ENCODE results near the gene ST14. TPM values are rescaled to one million over a fixed set of nuclear protein-coding genes. Genes with fewer than 3 reads are reported as not detected.

ST14 gene
- polyA plus RNA-seq, 3 donors = 13.3 to 36.0 (median 23.6) TPM

GRCh38 chr11:130180896-130181294 is 21.3 kb downstream of the ST14 start:
- H3K36me3 ChIP-seq (replicated peaks in 1 of 2; ENCODE audit: control insufficient read depth in 1 of 2, insufficient read depth in 2 of 2, low read length in 2 of 2) = no peaks in the 10 kb centered on the region
- peak overlapping the region; percentile 29 to 63 for H3K27ac ChIP-seq (ENCODE audit: low read depth in 1 of 2, low read length in 2 of 2)
- Mint-ChIP-seq H3K4me3 (no peak overlapping the region), H3K27ac (peak overlapping the region in 6 of 7 donors; percentile 21 to 94 (median 74)), H3K36me3 (peaks cover 10 to 18% of the 10 kb centered on the region in 2 donors), H3K9me3 (peaks cover 0 to 6% (median 2%) of the 10 kb centered on the region in 7 donors), H3K4me1 (peaks cover 47% of the 10 kb centered on the region), H3K27me3 (ENCODE audit: low read depth in 3 of 3) (no peaks in the 10 kb centered on the region)
- H3K4me3 ChIP-seq (replicated peaks in 1 of 3; ENCODE audit: low read depth in 2 of 3, low read length in 3 of 3) = no peak overlapping the region
- TF ChIP-seq, protein P1, sequence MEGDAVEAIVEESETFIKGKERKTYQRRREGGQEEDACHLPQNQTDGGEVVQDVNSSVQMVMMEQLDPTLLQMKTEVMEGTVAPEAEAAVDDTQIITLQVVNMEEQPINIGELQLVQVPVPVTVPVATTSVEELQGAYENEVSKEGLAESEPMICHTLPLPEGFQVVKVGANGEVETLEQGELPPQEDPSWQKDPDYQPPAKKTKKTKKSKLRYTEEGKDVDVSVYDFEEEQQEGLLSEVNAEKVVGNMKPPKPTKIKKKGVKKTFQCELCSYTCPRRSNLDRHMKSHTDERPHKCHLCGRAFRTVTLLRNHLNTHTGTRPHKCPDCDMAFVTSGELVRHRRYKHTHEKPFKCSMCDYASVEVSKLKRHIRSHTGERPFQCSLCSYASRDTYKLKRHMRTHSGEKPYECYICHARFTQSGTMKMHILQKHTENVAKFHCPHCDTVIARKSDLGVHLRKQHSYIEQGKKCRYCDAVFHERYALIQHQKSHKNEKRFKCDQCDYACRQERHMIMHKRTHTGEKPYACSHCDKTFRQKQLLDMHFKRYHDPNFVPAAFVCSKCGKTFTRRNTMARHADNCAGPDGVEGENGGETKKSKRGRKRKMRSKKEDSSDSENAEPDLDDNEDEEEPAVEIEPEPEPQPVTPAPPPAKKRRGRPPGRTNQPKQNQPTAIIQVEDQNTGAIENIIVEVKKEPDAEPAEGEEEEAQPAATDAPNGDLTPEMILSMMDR (IDR thresholded peaks at IDR 0.05) = no peak
- no peak overlapping the region for H3K4me2 ChIP-seq (replicated peaks; ENCODE audit: extremely low read depth, low read length, poor library complexity, severe bottlenecking)
- H3K9ac ChIP-seq (ENCODE audit: insufficient read depth, low read length, poor library complexity, severe bottlenecking) = no peak overlapping the region
- H4K20me1 ChIP-seq (ENCODE audit: insufficient read depth, low read length) = peaks cover 30% of the 10 kb centered on the region
- H3K9me3 ChIP-seq (replicated peaks in 1 of 2; ENCODE audit: control insufficient read depth in 1 of 2, insufficient read depth in 1 of 2, low read length in 2 of 2) = no peaks in the 10 kb centered on the region
- intact Hi-C loops (cut with micrococcal nuclease) = no loop called here
- 100% methylated on average over 4 of the region's 8 CpGs for WGBS (ENCODE audit: insufficient coverage)
- H3K4me1 ChIP-seq (ENCODE audit: control insufficient read depth in 1 of 2, insufficient read depth in 2 of 2, low read length in 2 of 2) = peaks cover 37 to 44% of the 10 kb centered on the region in 2 donors
- H3K27me3 ChIP-seq (ENCODE audit: control insufficient read depth in 2 of 2, insufficient read depth in 2 of 2, low read length in 2 of 2) = no peaks in the 10 kb centered on the region
- peaks cover 47% of the 10 kb centered on the region for H3K79me2 ChIP-seq (ENCODE audit: insufficient read depth, low read length)
- no peak overlapping the region for H2AFZ ChIP-seq (ENCODE audit: insufficient read depth, low read depth, low read length, poor library complexity, severe bottlenecking)
- DNase-seq = no peak

DNA sequence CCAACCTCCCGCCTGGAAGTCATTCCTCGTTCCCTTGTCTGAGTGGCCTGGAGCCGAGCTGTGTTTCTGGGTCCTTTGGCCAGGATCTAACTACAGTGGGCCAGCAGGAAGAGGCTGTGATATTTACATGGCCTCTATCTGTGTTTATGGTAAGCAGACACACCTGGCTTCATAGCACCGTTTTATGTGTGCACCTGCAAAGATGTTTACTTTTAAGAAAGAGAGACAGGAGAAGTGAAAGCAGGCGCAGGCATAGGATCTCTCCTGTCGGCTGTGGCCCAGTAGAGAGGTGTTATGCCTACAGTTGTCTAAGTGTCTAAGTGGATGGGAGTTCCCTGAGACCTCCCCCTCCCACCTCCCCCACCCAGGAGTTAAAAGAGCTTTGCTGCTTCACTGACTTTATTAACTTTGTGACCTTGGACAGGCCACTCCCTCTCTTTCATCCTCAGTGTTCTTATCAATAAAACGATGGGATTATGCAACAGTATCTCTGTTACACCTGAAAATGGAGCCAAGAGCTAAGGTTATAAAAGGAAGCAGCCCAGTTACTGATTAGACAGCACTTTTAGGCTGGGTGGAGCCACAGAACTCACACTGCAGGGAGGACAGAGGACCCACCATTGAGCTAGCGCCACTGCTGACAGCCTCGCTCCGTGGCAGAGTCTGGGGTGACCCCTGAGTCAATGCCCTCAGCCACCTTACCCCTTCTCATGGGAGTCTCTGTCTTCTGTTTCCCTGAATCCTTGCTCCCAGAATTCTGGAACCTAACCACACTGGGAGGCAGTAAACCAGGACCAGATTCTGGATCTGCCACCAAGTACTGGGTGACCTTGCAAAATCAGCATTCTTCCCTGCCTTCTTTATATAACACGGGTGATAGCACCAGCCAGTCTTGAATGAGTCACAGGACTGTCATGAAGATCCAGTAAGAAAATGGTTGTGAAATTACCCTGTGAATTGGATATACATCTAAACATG is 22.0 kb downstream of the ST14 start:
- H3K4me2 ChIP-seq (replicated peaks; ENCODE audit: extremely low read depth, low read length, poor library complexity, severe bottlenecking) = no peak overlapping the region
- TF ChIP-seq, protein P1 (IDR thresholded peaks at IDR 0.05) = no peak
- H3K9ac ChIP-seq (ENCODE audit: insufficient read depth, low read length, poor library complexity, severe bottlenecking) = no peak overlapping the region
- H4K20me1 ChIP-seq (ENCODE audit: insufficient read depth, low read length) = peaks cover 30% of the 10 kb centered on the region
- peaks cover 10 to 18% of the 10 kb centered on the region in 2 donors for H3K36me3 Mint-ChIP-seq
- peak overlapping the region in 1 of 2 donors; percentile 42 for H3K27ac ChIP-seq (ENCODE audit: low read depth in 1 of 2, low read length in 2 of 2)
- H3K27me3 ChIP-seq (ENCODE audit: control insufficient read depth in 2 of 2, insufficient read depth in 2 of 2, low read length in 2 of 2) = no peaks in the 10 kb centered on the region
- no peaks in the 10 kb centered on the region for H3K9me3 ChIP-seq (replicated peaks in 1 of 2; ENCODE audit: control insufficient read depth in 1 of 2, insufficient read depth in 1 of 2, low read length in 2 of 2)
- H2AFZ ChIP-seq (ENCODE audit: insufficient read depth, low read depth, low read length, poor library complexity, severe bottlenecking) = no peak overlapping the region
- peaks cover 0 to 2% (median 0%) of the 10 kb centered on the region in 7 donors for H3K9me3 Mint-ChIP-seq
- intact Hi-C loops (cut with micrococcal nuclease) = no loop called here
- H3K27ac Mint-ChIP-seq = peak overlapping the region; percentile 9 to 94 (median 78)
- H3K4me3 Mint-ChIP-seq = no peak overlapping the region
- H3K79me2 ChIP-seq (ENCODE audit: insufficient read depth, low read length) = peaks cover 47% of the 10 kb centered on the region
- peaks cover 37 to 43% of the 10 kb centered on the region in 2 donors for H3K4me1 ChIP-seq (ENCODE audit: control insufficient read depth in 1 of 2, insufficient read depth in 2 of 2, low read length in 2 of 2)
- WGBS (ENCODE audit: insufficient coverage) = 89% methylated on average over 7 of the region's 11 CpGs
- no peak overlapping the region for H3K4me3 ChIP-seq (replicated peaks in 1 of 3; ENCODE audit: low read depth in 2 of 3, low read length in 3 of 3)
- H3K4me1 Mint-ChIP-seq = peaks cover 45% of the 10 kb centered on the region
- DNase-seq = peak; percentile 61 to 80 (median 76)
- no peaks in the 10 kb centered on the region for H3K36me3 ChIP-seq (replicated peaks in 1 of 2; ENCODE audit: control insufficient read depth in 1 of 2, insufficient read depth in 2 of 2, low read length in 2 of 2)
- H3K27me3 Mint-ChIP-seq (ENCODE audit: low read depth in 3 of 3) = no peaks in the 10 kb centered on the region

All from CD14-positive monocyte (primary cell).